HG03565 (cell line): ENCODE results near the gene CCDC102A.

Experiments
- ATAC-seq: cut with Tn5 transposase; IDR thresholded peaks from one replicate; pipeline ENCODE4 v1.9.1; 2021; ENCODE audit warnings: mild to moderate bottlenecking, moderate library complexity; ENCODE audit not compliant: unreplicated experiment

Gene CCDC102A

DNA sequence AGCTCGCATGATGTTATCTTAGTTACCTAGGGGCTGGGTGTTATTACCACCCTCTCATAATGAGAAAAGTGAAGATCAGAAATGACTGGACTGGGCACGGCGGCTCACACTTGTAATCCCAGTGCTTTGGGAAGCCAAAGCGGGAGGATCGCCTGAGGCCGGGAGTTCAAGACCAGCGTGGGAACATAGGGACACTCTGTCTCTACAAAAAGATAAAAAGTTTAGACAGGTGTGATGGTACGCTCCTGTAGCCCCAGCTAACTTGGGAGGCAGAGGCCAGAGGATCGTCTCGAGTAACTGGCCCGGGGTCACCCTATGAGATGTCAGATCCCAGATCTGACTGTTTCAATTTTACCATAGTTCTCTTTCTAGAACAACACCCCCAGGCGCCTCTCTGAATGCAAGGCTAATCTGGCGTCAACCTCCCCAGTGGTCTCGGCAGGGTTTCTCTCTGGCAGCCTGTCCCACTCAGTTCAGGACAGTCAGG lies 1.9 kb upstream of the CCDC102A start:
- no peak for ATAC-seq

DNA sequence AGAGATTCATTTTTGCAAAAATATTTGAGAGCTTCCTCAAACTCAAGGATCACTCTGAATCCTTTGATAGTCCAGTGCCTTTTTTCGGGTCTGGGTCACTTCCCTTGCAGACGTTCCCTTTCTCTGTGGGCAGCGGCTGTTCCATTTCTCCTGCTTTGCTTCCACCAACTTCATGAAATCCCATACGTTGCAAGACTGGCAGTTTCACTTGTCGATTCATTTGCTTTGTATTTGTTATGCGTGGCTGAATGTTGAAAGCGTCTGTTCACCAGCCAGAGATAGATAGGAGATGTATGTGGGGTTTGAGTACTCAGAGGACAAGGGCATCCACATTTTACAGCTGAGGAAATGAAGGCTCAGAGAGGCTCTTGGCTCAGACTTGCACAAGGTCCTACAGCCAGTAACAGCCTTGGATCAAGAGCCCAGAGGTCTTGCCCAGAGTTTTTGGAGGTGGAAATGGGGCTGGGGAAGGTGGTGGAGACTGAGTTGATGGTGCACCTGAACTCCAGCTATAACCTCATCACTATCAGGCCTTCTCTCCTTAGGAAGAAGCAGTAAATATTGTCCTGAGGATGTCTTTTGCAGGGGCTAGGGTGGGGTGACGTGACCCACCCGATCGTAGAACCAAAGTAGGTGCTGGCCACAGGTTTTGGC lies 1.3 kb upstream of the CCDC102A start:
- ATAC-seq = no peak

DNA sequence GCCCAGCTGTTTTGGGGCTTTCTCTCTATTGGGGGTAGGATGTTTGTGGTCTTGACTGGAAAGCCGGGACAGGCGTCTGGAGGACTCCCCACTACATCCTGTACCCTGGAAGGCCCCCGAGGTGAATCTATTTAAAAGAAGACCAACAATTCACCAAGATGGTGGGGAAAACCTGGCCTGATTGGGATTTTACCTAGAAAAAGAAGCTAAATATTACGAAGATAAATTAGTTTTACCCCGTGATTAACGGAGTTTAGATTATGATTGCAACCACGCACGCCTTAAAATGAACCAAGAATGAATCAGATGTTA lies 779 bp upstream of the CCDC102A start:
- ATAC-seq = no peak

DNA sequence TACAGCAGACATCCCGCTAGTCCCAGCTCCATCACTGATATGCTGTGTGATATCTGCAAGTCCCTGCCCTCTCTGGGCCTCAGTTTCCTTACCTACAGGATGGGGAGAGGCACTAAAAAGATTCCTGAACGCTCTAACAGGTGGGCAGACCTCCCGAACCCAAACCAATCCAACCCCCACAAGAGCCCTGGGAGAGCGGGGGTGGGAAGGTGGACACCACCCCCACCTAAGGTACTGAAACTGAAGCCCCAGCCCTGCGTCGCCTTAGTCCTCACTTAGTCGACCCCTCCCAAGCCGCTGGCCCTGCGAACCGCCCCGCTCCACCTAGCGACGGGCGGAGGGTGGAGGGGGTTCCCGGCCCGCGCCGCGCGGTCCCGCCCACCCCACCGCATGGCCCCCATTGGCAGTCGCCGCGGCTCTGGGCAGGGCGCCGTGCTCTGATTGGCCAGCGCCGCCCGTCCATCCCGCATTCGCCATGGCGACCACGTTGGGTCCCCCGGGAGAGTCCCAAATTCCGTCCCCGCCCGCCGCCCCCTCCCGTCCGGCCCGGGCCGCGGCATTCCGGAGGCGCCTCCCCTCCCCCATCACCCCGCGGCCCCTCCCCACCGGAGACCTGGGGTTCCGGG lies 578 bp downstream of the CCDC102A start:
- peak; percentile 34 for ATAC-seq

DNA sequence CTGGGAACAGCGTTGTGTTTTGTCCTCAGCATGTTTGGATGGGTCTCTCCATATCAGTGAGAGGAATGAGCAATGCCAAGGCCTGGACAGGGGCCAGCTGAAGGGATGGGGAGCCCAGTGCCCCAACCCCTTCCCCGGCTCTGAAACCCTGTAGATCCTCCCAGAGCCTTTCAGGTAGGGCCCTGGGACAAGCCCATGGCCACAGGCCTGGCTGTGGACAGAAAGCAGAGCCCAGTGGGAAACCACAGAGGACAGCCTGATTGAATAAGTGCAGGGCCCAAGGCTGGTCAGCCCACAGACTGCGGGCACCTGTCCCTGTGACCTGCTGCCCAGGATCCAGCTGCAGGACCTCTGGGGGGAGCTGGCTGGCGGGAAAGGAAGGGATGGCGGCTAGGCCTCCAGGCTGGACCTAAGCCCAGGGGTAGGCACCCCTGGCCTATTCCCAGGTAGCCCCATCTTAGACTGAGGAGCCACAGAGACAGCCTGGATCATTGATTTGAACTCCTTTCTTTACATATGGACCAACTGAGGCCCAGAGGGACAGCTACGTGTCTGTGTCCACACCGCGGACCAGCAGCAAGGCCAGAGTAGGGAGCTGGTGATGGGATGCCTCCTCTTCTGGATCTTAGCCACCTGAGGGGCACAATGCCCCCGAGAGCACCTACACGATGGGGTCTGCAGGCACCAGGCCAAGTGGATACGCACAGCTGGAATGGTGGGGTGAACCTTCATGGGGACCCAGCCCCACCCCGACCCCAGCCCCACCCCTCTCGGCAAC lies 1.3 kb downstream of the CCDC102A start:
- ATAC-seq = no peak

DNA sequence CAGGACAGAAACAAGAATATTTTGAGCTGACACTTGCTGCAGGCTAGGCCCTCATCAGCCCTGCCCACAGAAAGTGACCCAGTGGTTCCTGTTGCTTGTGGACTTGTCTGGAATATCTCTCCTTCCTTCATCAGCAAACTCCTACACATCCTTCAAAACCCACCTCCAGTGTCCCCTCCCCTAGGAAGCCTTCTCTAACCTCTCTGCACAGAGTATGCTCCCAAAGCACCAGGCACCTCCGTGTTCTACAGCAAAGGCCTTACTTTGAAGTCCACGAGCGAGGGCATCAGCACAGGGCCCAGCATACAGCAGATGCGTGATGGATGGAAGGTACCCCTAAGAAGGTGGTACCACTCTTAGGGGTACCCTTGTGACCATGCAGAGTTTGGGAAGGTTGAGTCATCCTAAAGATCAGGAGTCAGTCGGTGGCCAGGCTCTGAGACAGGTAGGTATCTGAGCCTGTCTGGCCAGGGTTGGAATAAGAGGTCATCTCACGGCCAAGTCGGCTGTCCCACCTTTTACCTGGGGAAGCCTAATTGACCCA lies 2.0 kb downstream of the CCDC102A start:
- ATAC-seq = no peak

DNA sequence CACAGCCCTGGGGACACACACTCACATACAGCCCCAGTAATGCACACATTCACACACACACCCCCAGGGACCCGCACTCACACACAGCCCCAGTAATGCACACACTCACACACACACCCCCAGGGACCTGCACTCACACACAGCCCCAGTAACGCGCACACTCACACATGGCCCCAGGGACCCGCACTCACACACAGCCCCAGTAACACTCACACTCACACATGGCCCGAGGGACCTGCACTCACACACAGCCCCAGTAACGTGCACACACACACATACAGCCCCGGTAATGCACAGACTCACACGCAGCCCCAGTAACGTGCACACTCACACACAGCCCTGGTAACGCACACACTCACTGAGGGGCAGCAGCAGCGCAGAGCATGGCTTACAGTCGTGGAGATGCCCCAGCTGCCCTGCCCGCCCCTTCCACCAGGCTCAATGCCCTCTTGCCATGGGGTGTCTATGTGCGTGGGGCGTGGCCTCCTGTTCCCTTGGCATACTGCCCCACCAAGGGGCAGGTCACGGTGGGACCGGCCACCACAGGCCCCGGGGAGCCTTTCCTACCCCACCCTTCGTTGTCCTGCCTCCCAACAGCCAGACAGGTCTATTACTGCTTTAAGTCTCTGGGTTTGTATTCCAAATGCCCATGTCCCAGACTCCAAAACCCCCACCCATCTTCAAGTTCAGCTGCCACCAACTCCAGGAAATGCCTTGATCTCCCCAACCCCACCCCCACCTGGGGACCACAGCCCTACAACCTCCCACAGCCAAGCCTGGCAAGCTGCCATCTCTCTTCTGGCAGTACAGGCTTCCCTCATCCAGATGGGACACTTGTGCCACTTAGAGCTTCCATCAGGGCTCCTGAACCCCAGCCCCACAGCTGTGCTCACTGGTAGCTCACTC lies 2.7 kb downstream of the CCDC102A start:
- ATAC-seq = no peak

DNA sequence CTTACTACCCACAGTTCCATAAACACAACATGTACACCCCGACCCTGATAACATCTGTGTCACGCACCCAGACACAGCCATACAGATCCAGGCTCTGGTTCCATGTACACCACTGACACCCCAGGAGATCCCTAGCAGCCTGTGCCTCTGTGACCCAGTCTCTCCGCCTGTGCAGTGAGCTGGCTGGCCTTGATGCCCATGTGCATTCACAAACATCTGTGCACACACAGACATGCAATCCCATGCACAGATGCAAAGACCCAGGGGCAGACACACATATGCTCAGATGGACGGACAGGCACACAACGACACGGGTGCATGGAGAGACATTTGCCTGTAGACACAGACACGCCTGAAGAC lies 4.1 kb downstream of the CCDC102A start:
- no peak for ATAC-seq

DNA sequence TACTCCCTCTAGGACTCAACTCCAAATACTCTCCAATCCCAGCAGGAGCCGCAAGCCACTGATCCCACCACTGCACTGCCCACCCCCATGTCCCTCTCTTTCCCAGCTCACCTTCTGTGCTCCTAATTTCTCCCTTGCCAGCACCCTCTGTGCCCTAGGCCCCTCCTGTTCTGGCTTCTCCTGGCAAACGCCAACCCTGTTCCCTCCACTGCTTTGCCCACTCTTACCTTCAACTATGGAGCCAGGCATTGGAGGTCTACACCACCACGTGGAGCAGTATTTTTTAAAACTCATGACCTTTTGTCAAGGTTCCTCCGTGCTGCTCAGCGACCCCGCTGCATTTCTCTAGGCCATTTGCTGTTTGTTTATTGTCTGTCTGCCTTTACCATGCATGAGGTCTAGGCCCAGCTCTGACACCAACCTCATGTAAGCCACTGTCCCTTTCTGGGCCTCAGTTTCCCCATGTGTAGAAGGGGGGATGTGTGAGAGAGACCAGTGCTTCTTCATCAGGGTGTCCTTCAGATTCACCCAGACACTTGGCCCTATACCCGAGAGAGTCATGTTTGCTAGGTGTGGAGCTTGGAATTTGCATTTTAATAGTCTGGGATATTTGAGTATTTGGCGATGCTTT lies 4.6 kb downstream of the CCDC102A start:
- ATAC-seq = no peak

DNA sequence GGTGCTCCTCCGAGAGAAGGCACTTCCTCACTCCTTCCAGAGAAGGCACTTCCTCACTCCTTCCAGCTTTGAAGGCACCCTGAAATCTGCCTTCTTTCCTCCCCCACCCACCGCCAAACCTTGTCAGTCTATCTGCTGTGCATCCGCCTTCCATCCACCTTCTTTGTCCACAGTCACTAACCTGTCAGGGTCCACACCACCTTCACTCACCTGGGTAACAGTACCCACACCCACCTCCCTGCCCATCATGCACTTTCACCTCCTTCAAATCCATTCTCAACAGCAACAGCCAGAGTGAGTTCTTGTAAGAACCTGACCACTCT lies 5.2 kb downstream of the CCDC102A start:
- no peak for ATAC-seq

DNA sequence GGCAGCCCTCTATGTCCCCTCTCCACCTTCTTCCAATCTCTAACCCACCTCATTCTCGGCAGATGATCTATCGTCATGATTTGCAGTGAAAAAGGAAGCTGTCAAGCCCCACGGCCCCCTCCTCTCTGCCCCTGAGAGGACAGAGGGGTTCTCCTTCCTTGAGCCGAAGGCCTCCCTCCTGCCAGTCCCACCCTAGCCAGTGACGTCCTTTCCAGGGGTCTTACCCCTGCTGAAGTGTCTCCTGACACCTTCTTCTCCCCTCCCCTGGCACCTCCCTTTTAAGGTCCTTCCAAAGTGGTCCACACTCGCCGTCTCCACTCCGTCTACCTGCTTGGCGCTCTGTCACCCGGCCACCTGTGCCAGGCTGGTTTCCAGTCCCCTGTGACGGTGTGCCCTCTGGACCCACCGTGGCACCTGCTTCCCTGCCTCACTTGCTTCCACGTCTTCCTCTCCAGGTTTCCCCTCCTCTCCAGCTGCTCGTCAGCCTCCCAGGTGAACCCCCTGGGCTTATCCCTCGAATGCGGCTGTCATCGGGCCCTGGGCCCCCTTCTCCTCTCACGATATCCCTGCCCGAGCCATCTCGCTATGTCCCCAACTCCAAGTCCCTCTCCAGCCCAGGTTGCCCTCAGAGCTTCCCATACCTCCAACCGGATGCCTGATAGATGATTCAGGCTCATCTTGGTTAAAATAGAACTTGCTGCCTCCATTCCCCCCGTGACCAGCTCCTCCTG lies 5.7 kb downstream of the CCDC102A start:
- ATAC-seq = no peak

DNA sequence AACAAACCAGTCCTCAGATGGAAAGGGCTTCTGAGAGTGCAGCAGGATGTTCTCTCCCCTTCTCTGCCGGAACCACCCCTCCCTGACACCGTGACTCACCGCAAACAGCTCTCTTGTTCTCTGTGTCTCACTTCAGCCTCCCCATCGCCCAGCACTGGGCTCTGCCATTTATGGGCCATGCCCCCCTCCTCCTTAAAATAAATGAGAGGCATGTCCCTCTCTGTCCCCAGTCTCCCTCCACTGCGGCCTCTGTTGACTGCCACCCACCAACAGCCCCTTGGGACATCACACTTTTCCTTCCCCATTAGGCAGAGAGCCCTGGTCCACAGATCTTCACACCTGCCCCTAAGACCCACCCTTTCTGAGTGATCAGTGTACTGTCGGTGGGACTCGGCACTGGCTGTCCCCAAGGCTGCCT lies 6.3 kb downstream of the CCDC102A start:
- peak; percentile 44 for ATAC-seq

DNA sequence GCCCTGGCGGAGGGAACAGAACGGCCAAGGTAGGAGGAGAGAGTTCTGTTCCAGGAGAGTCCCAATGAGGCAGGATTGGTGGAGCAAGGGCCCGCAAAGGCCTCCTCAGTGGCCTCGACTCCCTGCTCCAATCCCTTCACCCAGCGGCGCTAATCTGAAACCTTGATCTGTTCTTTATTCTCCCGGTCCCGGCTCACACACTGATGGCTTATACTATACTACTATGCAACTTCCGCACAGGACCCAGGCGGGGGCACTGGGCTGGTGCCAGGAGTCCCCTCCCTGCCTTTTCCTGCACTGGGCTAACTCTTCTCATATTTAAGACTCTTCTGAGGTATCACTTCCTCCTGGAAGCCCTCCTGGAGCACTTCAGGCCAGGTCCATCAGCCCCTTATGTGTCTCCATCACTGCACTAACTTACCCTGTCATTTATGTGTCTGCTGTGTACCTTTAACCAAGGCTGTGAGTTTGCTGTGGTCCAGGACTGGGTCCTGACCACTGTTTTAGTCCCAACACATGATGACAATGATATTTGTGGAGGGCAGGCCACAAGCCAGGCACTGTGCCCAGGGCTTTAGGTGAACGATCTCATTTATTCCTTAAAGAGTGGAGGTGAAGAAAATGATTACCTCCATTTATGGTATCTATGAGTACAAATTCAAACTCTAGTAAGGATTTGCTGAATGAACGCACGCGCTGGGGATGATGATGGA lies 6.8 kb downstream of the CCDC102A start:
- peak; percentile 2 for ATAC-seq

DNA sequence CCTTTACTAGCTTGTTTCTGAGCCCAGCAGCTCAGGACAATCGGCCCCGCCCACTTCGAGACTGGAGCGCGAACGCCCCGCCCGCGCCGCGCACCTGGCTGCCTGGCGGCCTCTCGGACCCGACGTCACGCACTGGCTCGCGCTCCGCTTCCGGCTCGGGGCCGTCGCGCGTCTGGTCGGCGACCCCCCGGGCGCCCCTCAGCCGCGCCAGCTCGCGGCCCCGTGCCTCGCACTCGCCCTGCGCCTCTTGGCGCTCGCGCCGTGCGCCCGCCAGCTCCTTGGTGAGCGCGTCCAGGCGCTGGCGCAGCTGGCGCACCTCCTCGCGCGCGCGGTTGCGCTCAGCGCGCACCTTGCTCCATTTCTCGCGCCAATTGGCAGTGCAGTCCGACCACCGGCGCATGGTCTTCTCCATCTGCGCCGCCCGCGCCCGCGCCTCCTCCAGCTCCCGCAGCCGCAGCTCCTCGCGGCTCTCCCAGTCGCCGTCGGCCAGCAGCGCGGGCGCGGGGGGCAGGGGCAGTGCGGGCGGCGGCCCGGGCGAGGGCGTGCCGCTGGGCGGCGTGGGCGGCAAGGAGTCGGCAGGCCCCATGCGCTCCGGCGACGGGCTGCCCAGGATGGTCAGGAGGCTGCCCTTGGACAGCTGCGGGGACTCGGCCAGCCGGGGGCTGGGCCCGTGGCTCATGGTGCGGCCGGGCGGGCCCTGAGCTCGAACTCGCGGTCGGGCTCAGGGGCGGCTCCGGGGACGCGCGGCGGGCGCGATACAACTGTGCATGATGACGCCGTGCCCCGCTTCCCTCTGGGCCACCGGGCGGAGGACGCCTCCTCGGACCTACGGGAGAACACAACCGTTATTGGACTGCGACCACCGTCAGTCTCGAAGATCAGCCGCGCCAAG lies 7.6 kb downstream of the CCDC102A start:
- ATAC-seq = no peak

DNA sequence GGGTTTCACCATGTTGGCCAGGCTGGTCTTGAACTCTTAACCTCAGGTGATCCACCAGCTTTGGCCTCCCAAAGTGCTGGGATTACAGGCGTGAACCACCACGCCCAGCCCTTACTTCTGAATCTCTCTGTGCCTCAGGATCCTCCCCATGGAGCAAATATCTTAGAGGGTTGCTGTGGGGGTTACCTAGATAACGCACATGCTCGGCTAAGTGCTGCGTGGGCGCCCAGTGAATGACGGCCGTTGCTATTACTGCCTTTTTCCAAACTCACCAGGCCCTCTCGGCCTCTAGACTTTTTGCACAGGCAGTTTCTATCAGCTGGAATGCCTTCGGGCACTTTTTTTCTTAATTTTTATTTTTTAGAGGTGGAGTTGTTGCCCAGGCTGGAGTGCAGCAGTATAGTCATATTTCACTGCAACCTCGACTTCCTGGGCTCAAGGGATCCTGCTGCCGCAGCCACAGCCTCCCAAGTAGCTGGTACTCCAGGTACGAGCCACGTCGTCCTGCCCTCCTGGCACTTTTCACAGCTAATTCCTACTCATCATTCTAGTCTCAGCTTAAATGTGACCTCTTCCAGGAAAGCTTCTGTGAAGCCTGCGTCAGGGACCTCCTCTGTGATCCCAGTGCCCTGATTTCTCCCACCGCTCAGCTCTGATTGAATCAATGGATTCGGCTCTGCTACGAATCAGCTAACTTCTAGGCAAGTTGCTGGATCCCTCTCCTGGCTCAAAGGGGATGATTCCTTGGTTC lies 8.6 kb downstream of the CCDC102A start:
- no peak for ATAC-seq

DNA sequence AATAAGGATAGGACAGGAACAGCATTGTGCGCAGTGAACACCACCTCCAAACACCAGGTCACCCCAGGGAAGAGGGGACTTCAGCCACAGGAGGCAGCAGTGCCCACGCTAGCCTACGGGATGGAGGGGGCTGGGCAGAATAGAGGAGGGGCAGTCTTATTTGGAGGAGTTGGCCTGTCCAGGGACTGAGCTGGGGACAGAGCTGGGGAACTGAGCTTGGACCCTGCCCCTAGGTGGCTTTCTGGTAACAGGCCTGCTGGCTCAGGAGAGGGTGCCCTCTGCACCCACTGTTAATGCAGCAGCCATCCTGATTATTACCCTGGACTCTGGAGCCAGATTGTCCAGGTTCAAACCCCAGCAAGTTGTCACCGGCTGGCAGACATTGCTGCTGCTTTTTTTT lies 9.3 kb downstream of the CCDC102A start:
- ATAC-seq = no peak

DNA sequence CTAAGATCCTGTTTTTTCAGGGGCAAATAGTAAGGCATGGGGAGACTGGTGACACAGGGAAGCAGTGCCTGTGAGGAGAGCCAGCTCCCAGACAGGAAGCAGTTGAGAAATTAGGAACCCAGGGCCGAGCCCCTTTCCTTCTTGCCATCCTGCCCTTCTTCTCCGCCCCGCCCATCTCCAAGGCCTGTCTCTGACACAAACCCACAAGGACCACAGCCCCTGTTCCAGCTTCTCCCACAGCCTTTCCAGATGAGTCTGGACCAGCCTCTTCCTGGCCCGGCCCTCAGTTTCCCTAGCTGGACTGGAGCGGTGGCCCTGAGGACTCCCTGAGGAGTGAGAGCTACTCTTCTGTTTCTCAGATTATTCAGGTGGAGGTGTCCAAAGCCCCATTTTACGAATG lies 9.9 kb downstream of the CCDC102A start:
- ATAC-seq = no peak

DNA sequence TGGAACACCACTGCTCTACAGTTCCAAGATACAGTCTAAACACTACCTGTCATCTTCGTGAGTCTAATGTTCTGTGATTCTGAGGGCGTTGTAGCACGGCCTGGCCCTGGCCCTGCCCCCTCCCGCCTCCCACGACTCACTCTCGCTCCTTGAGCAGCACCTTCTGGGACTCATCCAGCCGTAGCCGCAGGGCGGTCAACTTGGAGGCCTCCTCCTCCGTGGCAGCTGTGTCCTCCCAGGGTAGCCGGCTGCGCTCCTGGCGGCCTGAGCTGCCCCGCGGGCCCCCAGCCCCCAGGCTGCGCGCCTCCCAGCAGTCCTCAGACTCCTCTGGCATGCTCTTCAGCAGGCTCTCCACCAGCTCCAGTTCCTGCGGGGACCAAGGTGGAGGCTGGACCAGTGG lies 10.6 kb downstream of the CCDC102A start:
- no peak for ATAC-seq
